Skeletal muscle satellite cell (primary cell): Measurements from ENCODE around the gene PIK3R5.

Experiments
- H3K27me3 ChIP-seq: 2 replicates; pipeline ENCODE4 v1.7.0; 2013; ENCODE audit warnings: low read length; ENCODE audit not compliant: control insufficient read depth, insufficient read depth
- H3K36me3 ChIP-seq: 2 replicates; pipeline ENCODE4 v1.7.0; 2013; ENCODE audit warnings: mild to moderate bottlenecking, control low read depth, low read length; ENCODE audit not compliant: insufficient read depth
- H3K4me1 ChIP-seq: 2 replicates; pipeline ENCODE4 v1.7.0; 2013; ENCODE audit warnings: low read length; ENCODE audit not compliant: control insufficient read depth, insufficient read depth
- H3K4me2 ChIP-seq: 2 replicates; pipeline ENCODE4 v1.7.0; 2013; ENCODE audit warnings: mild to moderate bottlenecking, low read length
- H3K4me3 ChIP-seq: 2 replicates; pipeline ENCODE4 v1.7.0; 2013; ENCODE audit warnings: low read length
- H3K9ac ChIP-seq: 2 replicates; pipeline ENCODE4 v1.7.0; 2013; ENCODE audit warnings: mild to moderate bottlenecking, low read depth, low read length, moderate library complexity
- H3K9me3 ChIP-seq: replicated peaks from 2 replicates; pipeline ENCODE4 v1.7.0; 2013; ENCODE audit warnings: mild to moderate bottlenecking, control low read depth, low read length

Gene PIK3R5

DNA sequence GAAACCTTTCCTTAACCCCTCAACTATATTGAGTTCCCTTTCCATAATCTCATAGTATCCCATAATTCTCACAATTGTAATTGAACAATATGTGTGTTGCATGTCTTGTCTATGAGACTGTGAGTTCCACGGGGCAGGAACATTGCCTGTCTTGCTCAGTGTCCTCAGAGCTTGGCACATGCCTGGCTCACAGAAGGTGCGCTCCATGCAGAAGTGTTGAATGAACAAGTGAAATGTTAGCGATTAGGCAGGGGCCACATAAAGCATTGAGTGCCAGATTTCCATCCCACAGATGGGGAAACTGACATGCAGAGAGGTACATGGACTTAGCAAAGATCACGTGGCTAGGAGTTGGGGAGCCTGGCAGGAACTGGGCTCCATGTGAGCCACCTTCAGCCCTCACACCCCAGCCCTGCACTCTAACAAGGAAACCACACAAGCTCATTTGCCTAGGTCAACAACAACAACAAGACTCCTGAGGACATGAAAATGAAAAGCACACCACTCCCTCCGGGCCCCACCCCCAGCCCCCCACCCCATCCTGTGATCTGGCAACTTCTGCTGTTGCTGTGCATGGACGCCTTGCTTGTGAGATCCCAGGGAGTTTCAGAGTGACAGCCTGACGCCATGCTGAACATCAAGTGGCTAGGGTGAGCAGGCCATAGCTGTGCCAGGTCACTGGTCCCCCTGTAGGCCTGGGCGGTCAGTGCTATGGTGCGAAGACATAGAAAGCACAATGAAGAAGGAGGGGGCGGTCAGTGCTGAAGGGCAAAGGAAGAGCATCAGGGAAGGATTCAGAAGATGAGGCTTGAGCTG is 5.0 kb downstream of the PIK3R5 start:
- no peak overlapping the region for H3K4me2 ChIP-seq
- H3K4me3 ChIP-seq: no peak overlapping the region
- H3K9me3 ChIP-seq: no peaks in the 10 kb centered on the region
- H3K9ac ChIP-seq: no peak overlapping the region
- H3K27me3 ChIP-seq: no peaks in the 10 kb centered on the region
- no peaks in the 10 kb centered on the region for H3K36me3 ChIP-seq
- H3K4me1 ChIP-seq: no peaks in the 10 kb centered on the region

GRCh38 chr17:8959312-8959918 is 6.1 kb downstream of the PIK3R5 start:
- Histone ChIP-seq H3K4me1 (no peaks in the 10 kb centered on the region), H3K4me3 (no peak overlapping the region), H3K36me3 (no peaks in the 10 kb centered on the region), H3K9ac (no peak overlapping the region), H3K4me2 (no peak overlapping the region), H3K9me3 (no peaks in the 10 kb centered on the region), H3K27me3 (no peaks in the 10 kb centered on the region)

- Histone ChIP-seq H3K4me1 (no peaks in the 10 kb centered on the region), H3K4me3 (no peak overlapping the region), H3K27me3 (no peaks in the 10 kb centered on the region)
These were observed 7.8 kb downstream of the PIK3R5 start for GRCh38 chr17:8957721-8958120.

DNA sequence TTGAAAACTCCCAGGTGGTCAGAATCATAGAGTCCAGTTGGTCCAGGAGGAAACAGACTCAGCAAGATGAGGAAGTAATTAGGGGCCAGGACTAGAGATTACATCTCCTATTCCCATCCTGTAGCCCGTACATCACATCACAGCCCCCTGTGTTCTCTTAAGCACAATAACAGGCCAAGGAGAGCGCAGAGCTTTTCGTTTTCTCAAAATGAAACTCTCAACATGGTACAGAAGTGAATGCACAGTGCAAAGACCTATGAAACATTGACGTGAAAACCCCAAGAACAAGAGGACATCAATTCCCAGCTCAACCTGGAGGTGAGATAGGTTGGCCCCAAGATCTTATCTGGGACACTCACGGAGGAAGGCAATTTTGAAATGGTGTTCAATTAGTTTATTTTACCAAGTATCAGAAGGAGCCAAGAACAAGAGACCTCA is 9.0 kb downstream of the PIK3R5 start:
- H3K9ac ChIP-seq: no peak overlapping the region
- H3K36me3 ChIP-seq: no peaks in the 10 kb centered on the region
- H3K27me3 ChIP-seq: no peaks in the 10 kb centered on the region
- no peak overlapping the region for H3K4me3 ChIP-seq
- H3K4me2 ChIP-seq: no peak overlapping the region
- H3K4me1 ChIP-seq: no peaks in the 10 kb centered on the region
- H3K9me3 ChIP-seq: no peaks in the 10 kb centered on the region

More at GRCh38 chr17:8957721-8958120, 7.8 kb downstream of the PIK3R5 start:
- Histone ChIP-seq H3K9me3 (no peaks in the 10 kb centered on the region), H3K9ac (no peak overlapping the region), H3K4me2 (no peak overlapping the region), H3K36me3 (no peaks in the 10 kb centered on the region)

DNA sequence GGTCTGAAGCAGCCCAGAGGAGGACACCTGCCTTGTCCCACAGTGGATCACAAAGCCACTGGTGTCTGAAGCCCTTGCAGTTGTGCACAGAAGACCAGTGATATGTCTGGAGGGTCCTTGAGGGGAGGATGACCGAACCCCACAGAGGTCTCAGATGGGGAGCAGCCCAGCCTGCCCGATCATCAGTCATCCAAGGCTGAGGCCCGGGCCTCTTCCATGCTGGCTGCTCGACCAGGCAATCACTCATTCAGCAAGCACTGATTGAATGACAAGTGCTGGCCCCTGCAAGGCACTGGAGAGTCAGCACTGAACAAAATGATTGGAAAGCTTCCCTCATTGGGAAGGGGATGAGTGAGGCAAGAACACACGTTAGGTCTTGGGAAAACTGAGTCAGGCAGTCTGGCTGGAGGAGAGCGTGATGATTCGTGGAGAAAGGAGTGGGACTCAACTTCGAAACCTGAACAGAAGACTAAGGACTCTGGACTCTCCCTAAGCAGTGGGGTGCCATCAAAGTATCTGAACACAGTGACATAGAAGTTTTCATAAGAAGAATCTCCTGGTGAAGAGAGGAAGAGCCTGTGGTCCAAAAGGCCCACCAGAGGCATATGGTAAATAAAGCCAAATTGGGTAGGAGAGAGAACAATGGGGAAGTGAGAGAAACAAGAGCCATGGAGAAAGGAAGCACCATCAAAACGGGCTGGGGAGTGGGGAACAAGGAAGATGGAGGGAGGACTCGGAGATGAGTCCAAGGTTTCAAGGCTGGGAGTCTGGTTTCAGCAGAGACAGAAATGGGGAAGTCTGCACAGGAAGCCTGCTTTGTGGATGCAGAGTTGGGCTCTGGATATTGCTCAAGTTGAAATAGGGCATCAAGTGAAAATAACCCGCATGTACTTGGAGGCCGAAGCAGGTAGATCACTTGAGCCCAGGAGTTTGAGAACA is 10.2 kb downstream of the PIK3R5 start:
- no peaks in the 10 kb centered on the region for H3K27me3 ChIP-seq
- no peak overlapping the region for H3K4me3 ChIP-seq
- no peaks in the 10 kb centered on the region for H3K9me3 ChIP-seq
- H3K9ac ChIP-seq: no peak overlapping the region
- H3K4me2 ChIP-seq: no peak overlapping the region
- H3K4me1 ChIP-seq: no peaks in the 10 kb centered on the region
- H3K36me3 ChIP-seq: no peaks in the 10 kb centered on the region

GRCh38 chr17:8954339-8954738 is 11.2 kb downstream of the PIK3R5 start:
- Histone ChIP-seq H3K9ac (no peak overlapping the region), H3K27me3 (no peaks in the 10 kb centered on the region), H3K4me3 (no peak overlapping the region), H3K9me3 (no peaks in the 10 kb centered on the region), H3K4me1 (no peaks in the 10 kb centered on the region), H3K4me2 (no peak overlapping the region), H3K36me3 (no peaks in the 10 kb centered on the region)

- no peaks in the 10 kb centered on the region for H3K27me3 ChIP-seq
- no peak overlapping the region for H3K4me3 ChIP-seq
- H3K9me3 ChIP-seq: no peaks in the 10 kb centered on the region
- H3K4me1 ChIP-seq: no peaks in the 10 kb centered on the region
- no peaks in the 10 kb centered on the region for H3K36me3 ChIP-seq
- H3K9ac ChIP-seq: no peak overlapping the region
- no peak overlapping the region for H3K4me2 ChIP-seq
These were observed 12.2 kb downstream of the PIK3R5 start for GRCh38 chr17:8953156-8953885.

DNA sequence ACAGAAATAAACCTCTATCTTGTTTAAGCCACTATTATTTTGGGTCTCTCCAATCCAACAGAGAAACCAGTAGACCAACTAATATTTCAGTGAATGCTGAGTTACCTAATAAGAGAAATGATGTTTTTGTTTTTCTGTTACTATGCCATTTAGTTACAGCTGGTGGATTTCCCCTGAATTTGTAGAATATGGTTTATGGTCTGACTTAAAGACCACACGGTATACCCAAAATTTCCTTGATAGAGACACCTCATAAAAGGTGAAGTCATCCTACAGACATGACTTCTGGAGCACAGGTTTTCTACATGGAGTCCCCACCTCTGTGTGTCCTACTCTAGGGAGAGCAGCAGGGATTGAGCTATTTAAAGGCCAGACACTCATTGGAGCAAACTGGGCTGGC is 13.3 kb downstream of the PIK3R5 start:
- no peaks in the 10 kb centered on the region for H3K4me1 ChIP-seq
- H3K4me3 ChIP-seq: no peak overlapping the region
- no peak overlapping the region for H3K9ac ChIP-seq

GRCh38 chr17:8951206-8951605 is 14.3 kb downstream of the PIK3R5 start:
- no peaks in the 10 kb centered on the region for H3K4me1 ChIP-seq

More for the DNA sequence above, 13.3 kb downstream of the PIK3R5 start:
- H3K27me3 ChIP-seq: no peaks in the 10 kb centered on the region
- H3K36me3 ChIP-seq: no peaks in the 10 kb centered on the region
- no peaks in the 10 kb centered on the region for H3K9me3 ChIP-seq
- no peak overlapping the region for H3K4me2 ChIP-seq

GRCh38 chr17:8949061-8949661 is 16.3 kb downstream of the PIK3R5 start:
- no peaks in the 10 kb centered on the region for H3K36me3 ChIP-seq
- H3K4me1 ChIP-seq: no peaks in the 10 kb centered on the region
- H3K4me3 ChIP-seq: no peak overlapping the region
- no peak overlapping the region for H3K9ac ChIP-seq
- H3K27me3 ChIP-seq: no peaks in the 10 kb centered on the region
- H3K9me3 ChIP-seq: no peaks in the 10 kb centered on the region
- H3K4me2 ChIP-seq: no peak overlapping the region

More at GRCh38 chr17:8951206-8951605, 14.3 kb downstream of the PIK3R5 start:
- no peaks in the 10 kb centered on the region for H3K9me3 ChIP-seq
- no peaks in the 10 kb centered on the region for H3K27me3 ChIP-seq
- no peak overlapping the region for H3K4me3 ChIP-seq
- no peak overlapping the region for H3K9ac ChIP-seq
- H3K36me3 ChIP-seq: no peaks in the 10 kb centered on the region
- H3K4me2 ChIP-seq: no peak overlapping the region
